CD4-positive, alpha-beta T cell treated with Interleukin-6 at 100 ng/mL for 8 hours (primary cell): Measurements from ENCODE around the gene LRWD1.
"Not testable (repeated sequence)": the region's sequence is repeated elsewhere in the genome, so short reads cannot be mapped to it uniquely, and the experiment has no call there.

Source experiments
- DNase-seq: peaks from one replicate; pipeline ENCODE4 v3.0.0-alpha.2; 2020; ENCODE audit warnings: mixed read lengths, low spot score

The LRWD1 gene

DNA sequence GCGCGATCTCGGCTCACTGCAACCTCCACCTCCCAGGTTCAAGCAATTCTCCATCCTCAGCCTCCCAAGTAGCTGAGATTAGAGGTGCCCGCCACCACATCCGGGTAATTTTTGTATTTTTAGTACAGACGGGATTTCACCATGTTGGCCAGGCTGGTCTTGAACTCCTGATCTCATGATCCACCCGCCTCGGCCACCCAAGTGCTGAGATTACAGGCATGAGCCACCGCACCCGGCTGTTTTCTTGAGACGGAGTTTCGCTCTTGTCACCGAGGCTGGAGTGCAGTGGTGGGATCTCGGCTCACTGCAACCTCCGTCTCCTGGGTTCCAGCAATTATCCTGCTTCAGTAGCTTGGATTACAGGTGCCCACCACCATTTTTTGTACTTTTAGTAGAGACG, 33.5 kb downstream of the LRWD1 start:
- DNase-seq: not testable (repeated sequence)

DNA sequence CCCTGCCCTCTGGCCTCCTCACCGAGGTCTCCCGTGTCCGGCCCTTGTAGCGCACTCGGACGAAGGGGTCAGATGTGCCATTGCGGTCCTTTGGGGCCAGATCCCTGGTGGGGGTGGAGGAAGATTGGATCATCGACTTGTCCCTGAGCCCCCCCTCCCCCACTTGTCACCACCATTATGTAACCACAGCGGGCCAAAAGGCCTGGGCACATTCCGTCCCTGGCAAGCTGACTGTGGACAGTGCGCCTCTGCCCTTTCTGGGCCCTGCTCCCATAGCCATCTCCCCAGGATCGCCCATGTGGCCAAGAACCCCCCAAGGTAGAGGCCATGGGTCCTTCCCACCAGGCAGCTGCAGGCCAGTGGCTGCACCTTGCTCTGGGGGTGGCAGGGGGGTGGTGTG, 38.4 kb downstream of the LRWD1 start:
- not testable (repeated sequence) for DNase-seq

DNA sequence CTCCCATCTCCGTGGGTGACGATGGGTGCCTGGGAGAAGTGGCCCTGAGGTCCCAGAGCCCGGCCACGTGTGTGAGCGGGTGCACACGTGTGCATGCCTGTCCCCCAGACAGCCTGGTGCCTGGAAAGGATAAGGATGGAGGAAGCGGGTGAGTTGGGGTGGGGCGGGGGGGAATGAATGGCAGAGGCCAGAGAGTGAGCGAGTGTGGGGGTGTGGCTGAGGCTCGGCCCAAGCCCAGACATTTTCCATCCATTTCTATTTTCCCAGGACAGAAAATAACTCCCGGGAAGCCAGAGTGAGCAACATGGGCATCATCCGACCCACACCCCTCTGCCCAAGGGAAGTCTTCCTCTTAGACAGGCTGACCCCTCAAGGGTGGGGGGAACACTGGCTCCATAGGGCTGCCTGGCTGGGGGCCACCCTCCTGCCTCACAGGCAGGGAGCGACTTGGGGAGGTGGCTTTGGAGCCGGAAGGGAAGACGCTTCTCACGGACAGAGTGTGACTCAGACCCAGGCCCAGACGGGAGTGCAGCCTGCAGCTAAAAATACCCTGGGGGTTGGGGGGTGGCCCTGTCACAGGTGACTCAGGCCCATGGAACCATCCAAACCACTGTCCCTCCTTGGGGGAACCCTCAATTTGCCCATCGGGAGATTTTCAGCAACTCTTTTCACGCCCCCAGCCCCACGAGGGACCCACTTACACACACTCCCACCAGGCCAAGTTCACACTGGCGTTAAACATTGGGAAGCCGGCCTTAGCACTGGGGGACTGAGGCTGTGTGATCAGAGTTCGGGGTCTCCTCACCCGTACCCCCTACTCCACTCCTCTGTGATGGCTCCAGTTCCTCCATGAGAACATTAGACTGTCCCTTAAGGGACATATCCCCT, 40.8 kb downstream of the LRWD1 start:
- not testable (repeated sequence) for DNase-seq

DNA sequence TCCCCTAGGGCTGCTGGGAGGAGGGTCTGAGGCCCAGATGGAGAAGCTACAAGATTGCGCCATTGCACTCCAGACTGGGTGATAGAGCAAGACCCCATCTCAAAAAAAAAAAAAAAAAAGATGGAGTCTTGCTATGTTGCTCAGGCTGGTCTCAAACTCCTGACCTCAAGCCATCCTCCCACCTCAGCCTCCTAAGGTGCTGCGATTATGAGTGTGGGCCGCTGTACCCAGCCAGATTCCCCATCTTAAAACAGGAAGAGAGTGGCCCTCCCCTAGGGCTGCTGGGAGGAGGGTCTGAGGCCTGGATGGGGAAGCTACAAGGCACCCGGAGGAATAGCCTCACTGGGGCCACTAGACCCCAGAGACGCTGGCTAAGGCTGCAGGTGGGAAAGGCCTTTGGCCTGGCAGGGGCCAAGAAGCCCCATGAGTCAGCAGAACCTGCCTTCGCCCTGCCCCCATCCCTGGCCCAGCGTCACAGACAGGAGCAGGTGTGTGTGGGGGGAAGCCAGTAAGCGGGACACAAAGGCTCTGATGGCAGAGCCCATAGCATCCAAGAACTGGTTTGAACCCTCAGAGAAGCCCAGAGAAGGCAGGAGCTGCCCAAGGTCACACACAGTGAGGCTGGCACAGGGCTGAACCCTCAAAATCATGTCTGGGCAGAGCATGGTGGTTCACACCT, 42.8 kb downstream of the LRWD1 start:
- not testable (repeated sequence) for DNase-seq

DNA sequence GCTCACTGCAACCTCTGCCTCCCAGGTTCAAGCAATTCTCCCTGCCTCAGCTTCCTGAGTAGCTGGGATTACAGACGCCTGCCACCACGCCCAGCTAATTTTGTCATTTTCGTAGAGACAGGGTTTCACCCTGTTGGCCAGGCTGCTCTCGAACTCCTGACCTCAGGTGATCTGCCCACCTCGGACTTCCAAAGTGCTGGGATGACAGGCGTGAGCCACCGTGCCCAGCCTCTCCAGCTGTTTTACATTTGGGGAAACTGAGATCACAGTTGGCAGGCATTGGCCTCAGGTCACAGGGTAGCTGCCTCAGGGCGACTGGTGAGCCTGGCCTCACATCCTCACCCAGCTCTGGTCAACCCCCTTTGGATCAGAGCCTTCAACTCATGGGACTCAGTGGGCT, 45.8 kb downstream of the LRWD1 start:
- DNase-seq: not testable (repeated sequence)

DNA sequence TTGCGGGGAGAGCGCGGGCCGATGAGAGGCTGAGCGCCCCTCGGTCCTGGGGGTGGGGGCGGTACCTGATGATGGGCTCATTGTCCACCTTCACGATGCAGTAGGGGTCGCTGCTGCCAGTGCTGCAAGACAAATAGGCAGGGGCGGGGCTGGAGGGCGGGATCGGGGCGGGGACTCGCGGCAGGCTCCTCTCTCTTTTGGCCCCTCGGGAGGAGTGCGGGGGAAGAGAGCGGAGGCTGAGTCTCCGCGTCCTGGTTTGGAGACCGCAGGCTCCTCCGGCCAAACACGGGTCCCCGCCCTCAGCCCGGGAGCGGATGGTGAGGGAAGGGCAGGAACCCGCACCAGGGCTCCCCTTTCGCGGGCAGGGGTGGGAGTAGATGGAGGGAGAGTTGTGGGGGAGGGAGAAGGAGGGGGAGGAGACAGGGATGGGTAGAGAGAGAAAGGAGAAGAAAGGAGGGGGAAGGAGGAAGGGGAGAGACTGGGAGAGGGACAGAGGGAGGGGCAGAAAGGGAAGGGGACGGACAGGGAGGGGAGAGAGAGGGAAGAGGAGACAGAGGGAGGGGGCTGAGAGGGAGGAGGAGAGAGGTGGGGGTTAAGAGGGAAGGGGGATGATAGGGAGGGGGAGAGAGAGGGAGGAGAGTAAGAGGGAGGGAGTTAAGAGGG, 47.2 kb downstream of the LRWD1 start:
- DNase-seq: not testable (repeated sequence)

DNA sequence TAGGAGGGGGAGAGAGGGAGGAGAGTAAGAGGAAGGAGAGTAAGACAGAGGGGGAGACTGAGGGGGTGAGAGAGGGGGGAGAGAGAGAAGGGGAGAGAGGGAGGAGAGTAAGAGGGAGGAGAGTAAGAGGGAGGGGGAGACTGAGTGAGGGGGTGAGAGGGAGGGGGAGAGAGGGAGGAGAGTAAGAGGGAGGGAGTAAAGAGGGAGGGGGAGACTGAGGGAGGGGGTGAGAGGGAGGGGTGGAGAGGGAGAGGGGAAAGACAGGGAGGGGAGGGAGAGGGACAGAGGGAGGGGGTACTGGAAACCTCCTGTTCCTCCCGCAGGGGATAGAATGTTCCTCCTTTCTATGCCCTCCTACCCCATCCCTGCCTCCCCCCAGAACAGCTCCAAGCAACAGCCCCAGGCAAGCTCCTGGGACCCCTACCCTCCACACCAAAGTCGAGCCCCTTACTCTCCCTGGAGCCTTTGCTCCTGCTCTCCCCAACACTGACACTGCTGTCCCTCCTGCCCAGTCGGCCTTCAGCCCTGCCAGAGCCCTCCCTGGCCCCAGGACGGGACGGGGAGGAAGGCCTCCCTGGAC, 47.9 kb downstream of the LRWD1 start:
- peak; percentile 38 for DNase-seq

DNA sequence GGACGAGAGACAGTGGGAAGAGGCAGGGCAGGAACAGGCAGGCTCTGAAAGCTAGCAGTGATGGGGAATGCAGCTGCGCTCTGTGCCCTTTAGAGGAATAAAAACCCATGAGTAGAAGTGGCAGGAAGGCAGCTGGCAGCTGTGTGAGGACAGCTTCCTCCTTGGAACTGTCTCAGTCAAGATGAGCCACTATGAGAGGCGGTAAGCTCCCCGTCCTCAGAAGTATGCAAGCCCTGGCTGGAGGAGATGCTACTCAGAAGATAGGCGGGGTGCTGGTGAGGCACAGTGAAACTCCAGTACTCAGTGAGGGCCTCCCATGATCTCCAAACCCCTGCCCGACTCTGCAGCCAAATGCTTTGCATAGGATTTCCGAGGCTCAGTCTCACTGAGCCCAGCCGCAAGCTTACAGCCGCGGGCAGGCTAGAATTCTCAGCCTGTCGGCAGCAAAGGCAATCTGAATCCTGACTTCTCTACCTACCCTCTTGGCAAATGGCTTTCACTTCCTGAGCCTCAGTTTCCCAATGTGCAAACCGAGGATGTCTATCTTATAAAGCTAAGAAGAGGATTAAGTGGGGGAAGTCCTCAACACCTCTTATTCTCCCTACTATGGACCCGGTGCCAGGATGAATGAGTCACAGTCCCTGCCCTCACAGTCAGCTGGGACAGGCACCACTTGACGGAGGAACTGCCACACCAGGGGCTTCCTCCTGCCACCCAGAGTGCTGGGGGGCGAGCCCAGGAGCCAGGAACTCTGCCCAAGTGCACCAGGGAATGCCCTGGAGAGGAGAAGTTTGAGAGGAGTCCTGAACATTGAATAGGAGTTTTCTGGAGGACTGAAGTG, 50.3 kb downstream of the LRWD1 start:
- DNase-seq: not testable (repeated sequence)

DNA sequence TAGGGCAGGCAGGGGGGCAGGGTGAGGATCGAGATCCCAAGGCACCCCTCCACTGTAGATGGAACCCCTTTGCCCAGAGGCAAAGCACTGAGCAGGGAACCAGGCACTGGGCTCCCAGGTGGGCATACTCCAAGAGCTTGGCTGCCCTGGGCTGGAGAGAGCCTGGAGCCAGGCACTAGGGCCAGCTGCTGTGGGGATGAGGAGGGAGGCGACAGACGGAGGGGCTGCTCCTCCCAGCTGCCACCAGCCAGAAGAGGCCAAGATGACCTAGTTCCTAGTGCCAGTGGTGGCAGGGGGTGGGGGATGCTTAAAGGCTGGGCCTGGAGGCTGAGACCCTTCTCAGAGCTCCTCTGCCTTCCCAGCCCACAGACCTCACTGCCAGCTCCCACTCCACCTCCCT, 51.1 kb downstream of the LRWD1 start:
- DNase-seq: not testable (repeated sequence)

DNA sequence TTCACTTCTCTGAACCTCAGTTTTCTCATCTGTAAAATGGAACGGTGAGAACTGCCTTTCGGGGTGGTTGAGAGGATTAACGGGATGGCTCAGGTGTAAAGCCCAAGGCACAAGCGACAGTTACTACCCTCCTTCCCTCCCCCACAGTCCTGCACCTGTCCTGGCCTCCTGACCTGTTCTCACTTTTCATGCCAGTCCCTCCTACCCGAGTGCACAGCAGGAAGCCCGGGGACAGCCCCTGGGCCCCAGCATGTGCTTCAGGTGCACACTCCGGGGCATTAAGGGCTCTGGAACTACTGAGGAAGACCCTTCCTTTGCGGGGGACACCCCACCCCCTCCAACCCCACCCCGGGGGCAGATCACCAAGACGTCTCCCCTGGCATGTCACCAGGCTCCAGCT, 52.2 kb downstream of the LRWD1 start:
- DNase-seq: not testable (repeated sequence)

DNA sequence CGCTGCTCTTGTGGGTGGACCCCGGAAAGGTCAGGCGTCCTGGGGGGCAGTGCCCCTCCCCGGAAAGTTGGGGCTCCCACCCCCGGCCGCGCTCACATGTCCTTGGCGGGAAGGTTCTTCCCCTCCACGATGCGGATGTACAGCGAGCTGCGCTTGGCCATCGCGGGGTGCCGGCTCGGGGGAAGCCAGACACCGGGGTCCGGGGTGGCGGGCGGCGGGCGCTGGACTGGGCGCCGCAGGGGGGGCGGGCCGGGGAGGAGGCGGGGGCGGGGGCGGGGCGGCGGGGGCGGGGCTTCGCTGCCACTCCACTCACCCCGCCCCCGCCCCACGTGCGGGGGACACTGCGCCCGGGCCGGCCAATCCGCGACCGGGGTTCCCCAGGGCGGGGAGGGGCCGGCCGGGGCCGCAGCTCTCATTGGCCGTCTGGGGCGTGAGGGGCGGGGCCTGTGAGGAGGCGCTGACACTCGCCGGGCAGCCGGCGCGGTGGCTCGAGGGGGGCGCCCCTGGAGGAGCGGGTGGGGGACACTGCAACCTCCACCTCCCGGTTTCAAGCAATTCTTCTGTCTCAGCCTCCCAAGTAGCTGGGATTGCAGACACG, 52.9 kb downstream of the LRWD1 start, which contains the start of gene RASA4B:
Gene RASA4B, minus strand, starts transcription at position 228 of the 598 bp plus-strand sequence. Its CDS starts 67 bp downstream, at position 161.
- peak; percentile 8 for DNase-seq

DNA sequence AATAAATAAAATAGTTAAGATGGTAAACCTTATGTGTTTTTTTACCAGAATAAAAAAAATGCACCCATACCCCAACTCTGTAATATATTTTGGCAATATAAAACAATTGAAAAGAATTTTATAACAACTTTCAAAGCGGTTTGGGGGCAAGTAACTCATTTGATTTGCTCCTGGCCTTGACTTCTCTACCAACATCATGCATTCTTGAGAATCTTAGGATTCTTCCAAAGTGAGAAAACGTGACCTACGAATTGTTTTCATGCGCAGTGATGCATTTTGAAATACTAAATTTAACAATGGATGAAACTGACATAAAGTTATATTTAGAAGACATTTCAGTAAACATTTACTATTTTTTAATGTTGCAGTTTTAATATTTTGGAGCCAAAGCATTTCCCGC, 56.0 kb downstream of the LRWD1 start:
- DNase-seq: not testable (repeated sequence)
